OCI-LY7 (cell line): Measurements from ENCODE around the gene PALD1. TPM values are rescaled to one million over a fixed set of nuclear protein-coding genes. Genes with fewer than 3 reads are reported as not detected.

Experiments used
- BruUV-seq: library from RNA; stranded (reverse); fragments of 400-500 nt; replicated peaks from 2 replicates; lab custom pipeline; 2021; lab: Mats Ljungman, UMichigan
- CTCF ChIA-PET: fragments of 300-600 bp; sonication (Branson Sonifier 250); formaldehyde crosslinking; loops from one replicate; lab custom pipeline; 2022; ENCODE audit warnings: antibody characterized with exemption; ENCODE audit not compliant: unreplicated experiment; lab: Charles Lee
- POLR2A ChIA-PET: fragments of 300-600 bp; sonication (Branson Sonifier 250); formaldehyde crosslinking; loops from one replicate; lab custom pipeline; 2022; ENCODE audit warnings: antibody characterized with exemption; lab: Charles Lee
- DNase-seq: peaks from one replicate; pipeline ENCODE4 v3.0.0-alpha.2; 2015; ENCODE audit warnings: low spot score
- H2AFZ ChIP-seq: fragments of 200-600 bp; sonication (generic), shearing (Covaris generic); 2 replicates; pipeline ENCODE4 v1.6.1; 2014; ENCODE audit warnings: mild to moderate bottlenecking, antibody characterized with exemption, low read length, moderate library complexity
- H3K27ac ChIP-seq: fragments of 200-600 bp; sonication (generic); 2 replicates; pipeline ENCODE4 v1.5.1; 2014; ENCODE audit warnings: mixed run types, low read depth, mild to moderate bottlenecking, moderate library complexity, low read length, inconsistent platforms; ENCODE audit not compliant: poor library complexity, severe bottlenecking
- H3K36me3 ChIP-seq: fragments of 200-600 bp; sonication (generic); 2 replicates; pipeline ENCODE4 v1.6.1; 2014; ENCODE audit warnings: mild to moderate bottlenecking, antibody characterized with exemption, low read length, moderate library complexity, mixed read lengths; ENCODE audit not compliant: insufficient read depth
- H3K4me1 ChIP-seq: fragments of 200-600 bp; sonication (generic); 2 replicates; pipeline ENCODE4 v1.5.1; 2014; ENCODE audit warnings: mild to moderate bottlenecking, low read length; ENCODE audit not compliant: insufficient read depth, poor library complexity, severe bottlenecking
- H3K4me2 ChIP-seq: fragments of 200-600 bp; sonication (generic); 2 replicates; pipeline ENCODE4 v1.6.1; 2014; ENCODE audit warnings: mild to moderate bottlenecking, low read length
- H3K4me3 ChIP-seq: fragments of 200-600 bp; sonication (generic); 2 replicates; pipeline ENCODE4 v1.5.1; 2014; ENCODE audit warnings: mild to moderate bottlenecking, low read depth, low read length; ENCODE audit not compliant: poor library complexity, severe bottlenecking
- H3K79me2 ChIP-seq: fragments of 200-600 bp; sonication (generic); 2 replicates; pipeline ENCODE4 v1.6.1; 2016; ENCODE audit warnings: low read depth, mild to moderate bottlenecking, low read length, moderate library complexity, mixed read lengths; ENCODE audit not compliant: insufficient read depth
- H3K9me2 ChIP-seq: fragments of 200-600 bp; sonication (generic); 2 replicates; pipeline ENCODE4 v1.6.1; 2016; ENCODE audit warnings: mild to moderate bottlenecking, low read length, mixed read lengths; ENCODE audit not compliant: insufficient read depth
- H3K9me3 ChIP-seq: fragments of 200-600 bp; sonication (generic); 2 replicates; pipeline ENCODE4 v1.6.1; 2014; ENCODE audit warnings: mild to moderate bottlenecking, mixed run types, low read length, mixed read lengths
- H4K20me1 ChIP-seq: fragments of 200-600 bp; sonication (generic); 2 replicates; pipeline ENCODE4 v1.6.1; 2014; ENCODE audit warnings: mild to moderate bottlenecking, antibody characterized with exemption, low read length, moderate library complexity, mixed read lengths; ENCODE audit not compliant: insufficient read depth
- CTCF ChIP-seq: fragments of 200-600 bp; sonication (generic); conservative IDR thresholded peaks from 2 replicates; pipeline ENCODE4 v1.5.1; 2014; ENCODE audit warnings: mild to moderate bottlenecking, antibody characterized with exemption, low read length, moderate library complexity, mixed read lengths
- EZH2phosphoT487 ChIP-seq: fragments of 200-600 bp; sonication (generic); IDR thresholded peaks from 2 replicates; pipeline ENCODE4 v1.6.1; 2018; ENCODE audit warnings: low read depth, borderline replicate concordance, mild to moderate bottlenecking, mixed run types, antibody characterized with exemption, low read length, moderate library complexity, mixed read lengths
- intact Hi-C: fragments of 100-400 bp; cut with micrococcal nuclease; formaldehyde crosslinking; loops from one replicate; pipeline ENCODE4 v1.10.0; 2022; ENCODE audit not compliant: unreplicated experiment
- total RNA-seq, 2 experiments: library from RNA; depleted of rRNA in 1 of 2; stranded (reverse); fragments of >200 nt in 1 of 2; shearing (Covaris generic) in 1 of 2; gene quantifications; 2 replicates each; pipeline ENCODE4 v1.2.3, GENCODE V29; 2014 to 2022

PALD1 gene
- total RNA-seq, 2 experiments from 2014 or later: 52.7 to 66.7 TPM

DNA sequence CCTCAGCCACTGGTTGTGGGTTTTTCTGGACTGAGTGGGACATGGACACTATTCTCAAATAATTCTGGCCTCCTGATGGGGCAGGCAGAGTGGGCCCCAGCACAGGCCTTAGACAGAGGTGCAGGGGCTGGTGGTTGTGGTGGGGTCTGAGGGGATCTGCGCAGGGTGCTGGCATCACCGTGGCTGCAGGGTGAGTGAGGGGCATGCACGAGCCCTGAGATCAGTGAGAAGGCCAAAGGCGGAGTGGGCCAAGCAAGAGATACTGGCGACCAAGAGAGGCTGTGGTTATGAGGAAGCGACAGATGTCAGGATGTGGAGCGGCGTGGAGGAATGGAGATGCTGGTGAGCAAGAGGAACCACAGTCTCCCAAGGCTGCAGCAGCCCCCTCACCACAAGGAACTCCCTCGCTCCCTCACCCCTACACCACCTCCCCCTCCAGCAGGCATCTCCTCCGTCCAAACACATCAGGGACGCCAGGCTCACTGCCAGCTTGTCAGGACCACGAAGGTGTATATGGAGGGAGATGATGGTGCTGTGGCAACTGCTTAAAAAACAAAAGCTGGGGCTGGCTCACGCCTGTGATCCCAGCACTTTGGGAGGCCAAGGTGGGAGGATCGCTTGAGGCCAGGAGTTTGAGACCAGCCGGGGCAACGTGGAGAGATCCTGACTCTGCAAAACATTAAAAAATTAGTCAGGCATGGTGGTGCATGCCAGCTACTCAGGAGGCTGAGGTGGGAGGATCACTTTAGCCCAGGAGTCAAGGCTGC is 114.4 kb downstream of the PALD1 start:
- intact Hi-C loops: no loop called here
- ChIA-PET POLR2A (interaction anchor here (0.6 kb wide), 2 partner anchors 11 to 1333 kb away, joined by 3 to 6 read pairs; no protein-coding TSS in a partner anchor), CTCF (no interaction called here)
- Histone ChIP-seq H4K20me1 (no peaks in the 10 kb centered on the region), H3K4me1 (peaks cover 41% of the 10 kb centered on the region), H3K27ac (no peak overlapping the region), H3K4me2 (no peak overlapping the region), H3K9me2 (no peaks in the 10 kb centered on the region), H3K79me2 (no peaks in the 10 kb centered on the region), H3K9me3 (no peaks in the 10 kb centered on the region), H3K36me3 (no peaks in the 10 kb centered on the region), H3K4me3 (no peak overlapping the region), H2AFZ (no peak overlapping the region)
- TF ChIP-seq EZH2phosphoT487: no peak
- no peak for TF ChIP-seq CTCF
- BruUV-seq: no TSS peak
- no peak for DNase-seq

GRCh38 chr10:70593513-70593890 is 114.9 kb downstream of the PALD1 start:
- no peaks in the 10 kb centered on the region for H3K79me2 ChIP-seq
- no peaks in the 10 kb centered on the region for H3K9me3 ChIP-seq
- H3K9me2 ChIP-seq: no peaks in the 10 kb centered on the region
- intact Hi-C loops: no loop called here
- peaks cover 36% of the 10 kb centered on the region for H3K4me1 ChIP-seq
- ChIA-PET POLR2A (interaction anchor here (0.6 kb wide), 1 partner anchor 11 kb away, joined by 3 read pairs; no protein-coding TSS in a partner anchor), CTCF (no interaction called here)
- no peak overlapping the region for H3K4me2 ChIP-seq
- no peaks in the 10 kb centered on the region for H4K20me1 ChIP-seq
- DNase-seq: no peak
- no peak for TF ChIP-seq CTCF
- TF ChIP-seq EZH2phosphoT487: no peak
- no peak overlapping the region for H3K4me3 ChIP-seq
- no TSS peak for BruUV-seq
- no peak overlapping the region for H3K27ac ChIP-seq
- no peak overlapping the region for H2AFZ ChIP-seq
- no peaks in the 10 kb centered on the region for H3K36me3 ChIP-seq

GRCh38 chr10:70594161-70594560 is 115.6 kb downstream of the PALD1 start:
- no peak overlapping the region for H3K4me2 ChIP-seq
- H3K4me1 ChIP-seq: peaks cover 29% of the 10 kb centered on the region
- TF ChIP-seq EZH2phosphoT487 (no peak), CTCF (no peak)
- CTCF ChIA-PET: no interaction called here
- no peaks in the 10 kb centered on the region for H3K36me3 ChIP-seq
- no peak for DNase-seq
- H3K9me2 ChIP-seq: no peaks in the 10 kb centered on the region
- no peak overlapping the region for H2AFZ ChIP-seq
- POLR2A ChIA-PET: interaction anchor here (0.6 to 0.7 kb wide), 2 partner anchors 138 to 222 kb away, joined by 4 to 5 read pairs; no protein-coding TSS in a partner anchor
- no TSS peak for BruUV-seq
- no peaks in the 10 kb centered on the region for H3K9me3 ChIP-seq
- no peaks in the 10 kb centered on the region for H3K79me2 ChIP-seq
- no peaks in the 10 kb centered on the region for H4K20me1 ChIP-seq
- intact Hi-C loops: no loop called here
- no peak overlapping the region for H3K27ac ChIP-seq
- no peak overlapping the region for H3K4me3 ChIP-seq
